Fibroblast of pulmonary artery (primary cell): ENCODE data around the gene ACR.
A peak's percentile ranks its signal among the peaks of the same experiment; 100 is the strongest.

Source experiments
- DNase-seq: peaks from one replicate; pipeline ENCODE4 v3.0.0-alpha.2; 2010; ENCODE audit warnings: low read depth
- H3K4me3 ChIP-seq: replicated peaks from 2 replicates; pipeline ENCODE4 v1.5.1; 2011; ENCODE audit warnings: low read depth, mild to moderate bottlenecking, control low read depth, low read length, moderate library complexity
- TF ChIP-seq, protein P1 (sequence below): IDR thresholded peaks from 2 replicates; pipeline ENCODE4 v1.5.1; 2011; ENCODE audit warnings: mild to moderate bottlenecking, control low read depth, low read length, inconsistent platforms; ENCODE audit errors: missing control alignments

Gene ACR

DNA sequence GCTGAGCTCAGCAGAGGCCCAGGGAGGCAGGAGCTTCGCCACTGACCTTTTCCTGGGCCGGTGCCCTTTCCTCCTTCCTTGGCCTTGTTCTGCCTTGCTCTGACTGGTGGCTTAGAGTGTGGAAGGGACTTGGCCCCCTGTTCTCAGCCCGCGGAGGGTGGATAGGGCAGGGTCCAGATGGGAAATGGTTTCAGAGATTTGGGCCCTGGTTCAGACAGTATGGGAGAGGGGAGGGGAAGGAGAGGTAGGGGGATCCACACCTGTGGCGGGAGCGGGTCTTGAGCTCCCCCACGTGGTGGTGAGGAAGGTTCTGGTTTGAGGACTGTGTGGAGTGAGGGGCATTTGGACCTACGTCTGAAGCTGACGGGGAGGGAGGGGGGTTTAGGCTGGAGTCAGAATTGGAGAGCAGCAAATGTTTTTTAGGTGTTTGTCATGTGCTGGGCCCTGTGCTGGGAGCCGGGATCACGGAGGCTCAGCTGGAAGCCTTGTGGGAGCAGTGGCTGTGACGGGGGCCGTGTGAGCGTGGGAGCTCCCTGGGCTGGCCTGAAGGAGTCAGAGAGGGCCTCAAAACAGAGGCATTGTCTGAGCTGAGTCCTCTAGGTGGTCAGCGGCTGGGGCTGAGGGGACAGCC lies 38.1 kb upstream of the ACR start:
- TF ChIP-seq, protein P1, sequence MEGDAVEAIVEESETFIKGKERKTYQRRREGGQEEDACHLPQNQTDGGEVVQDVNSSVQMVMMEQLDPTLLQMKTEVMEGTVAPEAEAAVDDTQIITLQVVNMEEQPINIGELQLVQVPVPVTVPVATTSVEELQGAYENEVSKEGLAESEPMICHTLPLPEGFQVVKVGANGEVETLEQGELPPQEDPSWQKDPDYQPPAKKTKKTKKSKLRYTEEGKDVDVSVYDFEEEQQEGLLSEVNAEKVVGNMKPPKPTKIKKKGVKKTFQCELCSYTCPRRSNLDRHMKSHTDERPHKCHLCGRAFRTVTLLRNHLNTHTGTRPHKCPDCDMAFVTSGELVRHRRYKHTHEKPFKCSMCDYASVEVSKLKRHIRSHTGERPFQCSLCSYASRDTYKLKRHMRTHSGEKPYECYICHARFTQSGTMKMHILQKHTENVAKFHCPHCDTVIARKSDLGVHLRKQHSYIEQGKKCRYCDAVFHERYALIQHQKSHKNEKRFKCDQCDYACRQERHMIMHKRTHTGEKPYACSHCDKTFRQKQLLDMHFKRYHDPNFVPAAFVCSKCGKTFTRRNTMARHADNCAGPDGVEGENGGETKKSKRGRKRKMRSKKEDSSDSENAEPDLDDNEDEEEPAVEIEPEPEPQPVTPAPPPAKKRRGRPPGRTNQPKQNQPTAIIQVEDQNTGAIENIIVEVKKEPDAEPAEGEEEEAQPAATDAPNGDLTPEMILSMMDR, result peak; percentile 19
- DNase-seq, result no peak
- no peak overlapping the region for H3K4me3 ChIP-seq

DNA sequence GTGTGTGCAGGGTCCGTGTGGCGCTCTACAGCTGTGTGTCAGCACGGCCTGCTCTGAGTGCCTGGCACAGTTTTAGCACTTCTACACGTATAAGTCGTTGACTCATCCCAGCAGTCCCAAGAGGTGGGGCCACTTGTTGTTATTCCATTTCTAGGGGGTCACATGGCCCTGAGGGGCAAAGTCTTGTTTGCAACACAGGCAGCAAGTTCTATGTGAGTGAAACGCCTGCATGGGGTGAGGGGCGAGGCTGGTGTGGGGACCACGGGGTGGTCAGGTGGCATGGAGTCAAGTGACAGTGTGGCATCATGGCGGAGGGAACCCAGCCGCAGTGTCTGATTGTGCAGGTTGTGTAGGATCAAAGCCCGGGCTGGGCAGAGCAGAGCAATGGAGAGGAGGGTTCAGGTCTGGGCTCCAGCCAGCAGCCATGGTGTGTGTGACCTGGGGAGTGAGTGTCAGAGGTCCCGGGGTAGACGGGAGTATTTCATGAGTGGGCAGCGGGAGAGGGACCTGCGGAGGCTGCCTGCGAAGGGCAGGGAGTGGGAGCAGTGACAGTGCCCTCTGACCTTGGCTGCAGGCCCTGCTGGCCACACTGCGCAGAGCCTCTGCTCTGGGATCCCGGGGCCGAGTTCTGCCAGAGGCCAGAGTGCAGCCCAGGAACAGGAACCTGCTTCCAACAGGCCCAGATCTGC lies 37.5 kb upstream of the ACR start:
- no peak for DNase-seq
- H3K4me3 ChIP-seq, result no peak overlapping the region
- TF ChIP-seq, protein P1, result no peak

DNA sequence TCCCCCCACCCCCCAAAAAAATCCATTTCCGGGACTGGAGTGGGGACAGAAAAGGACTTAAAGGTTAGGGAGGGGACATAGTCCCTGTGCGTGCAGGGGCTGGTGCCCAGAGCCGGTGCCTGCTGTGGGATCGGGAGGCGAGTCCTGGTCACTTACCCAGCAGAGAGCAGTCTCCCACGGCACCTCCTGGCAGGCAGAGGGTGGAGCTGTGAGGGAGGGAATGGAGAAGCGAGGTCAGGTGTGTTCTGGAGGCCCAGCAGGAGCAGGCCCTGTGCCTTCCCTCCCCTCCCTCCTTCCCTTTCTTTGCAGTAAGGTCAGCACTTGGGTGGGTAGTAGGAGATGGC lies 37.0 kb upstream of the ACR start:
- DNase-seq, result no peak
- H3K4me3 ChIP-seq, result no peak overlapping the region
- TF ChIP-seq, protein P1, result no peak

DNA sequence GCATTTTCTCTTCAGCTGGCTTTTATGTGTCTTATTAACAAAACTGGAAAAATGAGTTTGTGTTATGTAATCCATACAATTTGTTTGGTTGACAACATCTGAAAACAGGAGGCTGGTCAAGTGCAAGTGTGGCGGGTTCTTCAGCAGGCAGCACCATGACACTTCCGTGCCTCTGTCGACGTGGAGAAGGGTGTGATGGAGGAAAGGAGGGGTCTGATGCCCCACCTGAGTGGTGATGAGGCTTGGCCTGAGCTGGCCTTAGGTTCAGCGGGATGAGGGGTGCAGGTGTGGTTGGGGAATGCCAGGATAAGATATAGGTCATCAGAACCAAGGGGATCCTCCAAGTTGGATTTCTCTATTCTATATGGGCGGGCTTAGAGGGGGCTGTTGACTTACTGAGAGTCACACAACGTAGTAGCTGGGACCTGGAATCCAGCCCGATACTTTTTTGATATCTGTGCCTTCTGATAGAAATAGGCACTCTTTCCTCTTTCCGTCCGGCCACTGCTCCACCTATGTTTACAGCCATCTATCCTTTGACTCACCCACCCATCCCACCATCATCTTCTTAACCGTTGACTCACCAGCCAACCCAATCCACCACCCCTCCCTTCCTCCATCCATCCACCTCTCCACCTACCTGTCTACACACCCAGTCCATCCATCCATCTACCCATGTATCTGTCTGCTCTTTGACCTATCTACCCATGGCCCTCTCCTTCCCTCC lies 36.4 kb upstream of the ACR start:
- no peak for DNase-seq
- TF ChIP-seq, protein P1, result no peak
- H3K4me3 ChIP-seq, result no peak overlapping the region

DNA sequence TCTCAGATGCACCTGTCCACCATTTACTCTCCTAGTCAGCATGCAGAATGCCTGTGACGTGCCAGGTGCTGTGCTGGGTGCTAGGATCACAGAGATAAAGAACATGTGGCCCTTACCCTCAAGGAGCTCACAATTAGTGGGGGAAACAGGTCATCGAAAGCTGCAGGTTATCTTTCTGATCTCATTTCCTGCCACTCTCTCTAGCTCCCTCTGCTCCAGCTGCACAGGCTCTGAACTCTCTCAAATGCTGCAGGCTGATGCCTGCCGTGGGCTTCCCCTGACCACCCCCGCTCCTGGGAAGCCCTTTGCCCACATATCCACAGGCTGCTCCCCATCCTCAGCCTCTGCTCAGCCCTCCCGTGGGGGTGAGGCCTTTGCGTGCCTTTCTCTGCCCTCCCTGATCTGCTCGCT lies 35.7 kb upstream of the ACR start:
- TF ChIP-seq, protein P1, result no peak
- no peak overlapping the region for H3K4me3 ChIP-seq
- no peak for DNase-seq

DNA sequence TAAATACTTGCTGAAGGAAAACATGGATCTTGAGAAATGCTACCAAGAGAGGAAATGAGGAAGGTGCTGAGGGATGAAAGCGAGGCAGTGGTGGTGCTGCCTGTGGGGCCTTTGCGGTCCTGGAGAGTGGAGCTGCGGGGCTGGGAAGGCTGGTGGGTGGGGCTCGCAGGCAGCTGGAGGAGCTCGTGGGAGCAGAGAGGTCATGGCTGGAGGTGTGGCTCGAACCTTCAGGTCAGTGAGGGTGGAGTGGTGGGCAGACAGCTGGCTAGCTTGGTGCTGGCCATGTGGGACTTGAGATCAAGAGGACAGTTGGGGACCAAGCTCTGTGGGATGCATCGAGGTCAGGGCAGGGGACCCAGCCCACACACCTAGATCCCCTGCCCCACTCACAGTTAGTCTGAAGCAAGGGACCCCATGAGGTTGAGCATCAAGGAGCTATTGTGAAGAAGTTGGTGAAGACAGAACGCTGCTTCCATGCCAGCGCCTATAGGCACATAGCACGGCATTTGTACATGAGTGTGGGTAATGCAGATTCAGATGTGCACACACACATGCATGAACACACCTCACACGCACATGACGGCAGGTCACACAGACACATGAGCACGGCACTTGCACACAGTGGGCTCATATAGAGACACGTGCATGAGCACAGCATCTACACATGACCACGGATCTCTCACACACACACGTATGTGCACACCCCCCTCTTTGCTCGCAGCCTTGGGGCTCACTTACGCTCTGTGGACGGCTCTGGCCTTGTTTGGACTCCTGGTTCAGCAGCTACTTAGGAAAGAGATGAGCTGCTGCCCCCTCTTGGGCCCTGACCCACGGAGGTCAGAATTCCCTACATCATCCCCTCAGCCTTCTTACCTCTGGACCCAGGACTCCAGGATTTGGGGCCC lies 34.9 kb upstream of the ACR start:
- no peak for DNase-seq
- TF ChIP-seq, protein P1, result no peak
- no peak overlapping the region for H3K4me3 ChIP-seq
